Nephron progenitor cell (in vitro differentiated cells): ENCODE data around the gene PPP1R14C.

Source experiments
- DNase-seq: peaks from one replicate; pipeline ENCODE4 v3.0.0; 2021
- H3K27ac Mint-ChIP-seq: 2 replicates; pipeline ENCODE4 v1.8.0; 2021; ENCODE audit warnings: mild to moderate bottlenecking, moderate library complexity, mixed read lengths
- H3K27me3 Mint-ChIP-seq: 2 replicates; pipeline ENCODE4 v1.8.0; 2021; ENCODE audit warnings: mild to moderate bottlenecking, low read depth, mixed read lengths; ENCODE audit not compliant: poor library complexity
- H3K36me3 Mint-ChIP-seq: 2 replicates; pipeline ENCODE4 v1.8.0; 2021; ENCODE audit warnings: low read depth, mixed read lengths
- H3K4me1 Mint-ChIP-seq: 2 replicates; pipeline ENCODE4 v1.8.0; 2021; ENCODE audit warnings: mixed read lengths
- H3K4me3 Mint-ChIP-seq: 2 replicates; pipeline ENCODE4 v1.8.0; 2021; ENCODE audit warnings: mild to moderate bottlenecking, moderate library complexity, mixed read lengths
- H3K9me3 Mint-ChIP-seq: 2 replicates; pipeline ENCODE4 v1.8.0; 2021; ENCODE audit warnings: mild to moderate bottlenecking, moderate library complexity, mixed read lengths
- CTCF ChIP-seq: fragments of 200-600 bp; sonication (generic); IDR thresholded peaks from 2 replicates; pipeline ENCODE4 v1.5.0; 2021; ENCODE audit warnings: antibody characterized with exemption

PPP1R14C gene

GRCh38 chr6:150230832-150231524 lies 88.1 kb downstream of the PPP1R14C start:
- TF ChIP-seq CTCF, result no peak
- H3K4me3 Mint-ChIP-seq, result no peak overlapping the region
- peaks cover 45% of the 10 kb centered on the region for H3K4me1 Mint-ChIP-seq
- H3K36me3 Mint-ChIP-seq, result peaks cover 17% of the 10 kb centered on the region
- peaks cover 13% of the 10 kb centered on the region for H3K9me3 Mint-ChIP-seq
- no peak overlapping the region for H3K27ac Mint-ChIP-seq
- H3K27me3 Mint-ChIP-seq, result peaks cover 23% of the 10 kb centered on the region
- DNase-seq, result no peak

- TF ChIP-seq CTCF, result no peak
- H3K27me3 Mint-ChIP-seq, result peaks cover 24% of the 10 kb centered on the region
- peaks cover 13% of the 10 kb centered on the region for H3K9me3 Mint-ChIP-seq
- DNase-seq, result no peak
- H3K4me3 Mint-ChIP-seq, result no peak overlapping the region
- H3K36me3 Mint-ChIP-seq, result peaks cover 17% of the 10 kb centered on the region
- H3K27ac Mint-ChIP-seq, result no peak overlapping the region
- H3K4me1 Mint-ChIP-seq, result peaks cover 50% of the 10 kb centered on the region
Observed at GRCh38 chr6:150231525-150231850, 88.6 kb downstream of the PPP1R14C start.

DNA sequence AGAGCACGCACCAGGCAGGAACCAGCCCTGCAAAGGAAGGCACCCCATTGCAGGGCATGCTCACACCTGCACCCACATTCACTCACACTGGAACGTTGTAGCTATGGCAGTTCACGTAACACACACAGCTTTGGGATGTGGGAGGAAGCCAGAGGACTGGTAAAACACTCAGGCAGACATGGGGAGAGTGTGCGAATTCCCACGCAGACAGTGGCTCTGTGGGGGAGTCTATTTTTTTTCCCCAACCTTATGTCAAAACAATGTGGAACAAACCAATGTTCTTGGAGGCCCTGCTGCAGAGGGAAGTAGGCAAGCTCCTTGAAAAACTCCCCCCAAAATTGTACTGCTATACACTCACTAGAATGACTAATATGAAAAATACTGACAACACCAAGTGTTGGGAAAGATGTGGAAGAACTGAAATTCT lies 91.0 kb downstream of the PPP1R14C start:
- no peak for TF ChIP-seq CTCF
- H3K4me3 Mint-ChIP-seq, result no peak overlapping the region
- peaks cover 21% of the 10 kb centered on the region for H3K9me3 Mint-ChIP-seq
- peaks cover 39% of the 10 kb centered on the region for H3K4me1 Mint-ChIP-seq
- no peak overlapping the region for H3K27ac Mint-ChIP-seq
- peaks cover 34% of the 10 kb centered on the region for H3K27me3 Mint-ChIP-seq
- H3K36me3 Mint-ChIP-seq, result peaks cover 25% of the 10 kb centered on the region
- DNase-seq, result no peak

GRCh38 chr6:150235218-150235617 lies 92.4 kb downstream of the PPP1R14C start:
- no peak for TF ChIP-seq CTCF
- peaks cover 34% of the 10 kb centered on the region for H3K9me3 Mint-ChIP-seq
- peaks cover 34% of the 10 kb centered on the region for H3K27me3 Mint-ChIP-seq
- H3K4me1 Mint-ChIP-seq, result peaks cover 25% of the 10 kb centered on the region
- H3K36me3 Mint-ChIP-seq, result peaks cover 34% of the 10 kb centered on the region
- no peak overlapping the region for H3K27ac Mint-ChIP-seq
- no peak overlapping the region for H3K4me3 Mint-ChIP-seq
- no peak for DNase-seq

DNA sequence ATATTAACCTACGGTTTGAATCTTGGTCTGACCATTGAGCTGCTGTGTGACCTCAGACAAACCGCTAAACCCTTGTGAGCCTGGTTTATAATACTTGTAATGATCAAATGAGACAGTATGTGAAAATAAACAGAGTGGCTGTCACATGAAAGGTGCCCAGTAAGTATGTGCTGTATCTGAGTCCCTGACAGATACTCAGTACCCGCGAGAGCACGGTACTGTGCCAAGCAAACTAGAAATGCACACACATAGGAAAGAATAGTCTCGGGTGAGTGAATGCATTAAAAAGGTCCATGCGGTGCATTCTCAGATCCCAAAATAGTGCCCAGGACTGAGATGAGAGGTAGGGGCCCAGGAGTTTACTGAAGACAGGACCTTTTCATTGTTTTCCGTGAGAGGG lies 93.3 kb downstream of the PPP1R14C start:
- H3K27me3 Mint-ChIP-seq, result peaks cover 34% of the 10 kb centered on the region
- H3K4me3 Mint-ChIP-seq, result no peak overlapping the region
- H3K9me3 Mint-ChIP-seq, result peaks cover 41% of the 10 kb centered on the region
- peaks cover 34% of the 10 kb centered on the region for H3K36me3 Mint-ChIP-seq
- DNase-seq, result no peak
- peaks cover 20% of the 10 kb centered on the region for H3K4me1 Mint-ChIP-seq
- TF ChIP-seq CTCF, result no peak
- H3K27ac Mint-ChIP-seq, result peak overlapping the region; percentile 61

- H3K4me1 Mint-ChIP-seq, result peaks cover 16% of the 10 kb centered on the region
- peak; percentile 12 for DNase-seq
- TF ChIP-seq CTCF, result no peak
- H3K27ac Mint-ChIP-seq, result peak overlapping the region; percentile 61
- no peak overlapping the region for H3K4me3 Mint-ChIP-seq
- peaks cover 34% of the 10 kb centered on the region for H3K36me3 Mint-ChIP-seq
- peaks cover 31% of the 10 kb centered on the region for H3K27me3 Mint-ChIP-seq
- H3K9me3 Mint-ChIP-seq, result peaks cover 42% of the 10 kb centered on the region
Observed at GRCh38 chr6:150236544-150236943, 93.7 kb downstream of the PPP1R14C start.
